Heart right ventricle (tissue), 16 donors: ENCODE measurements around the gene ARCN1. TPM values are rescaled to one million over a fixed set of nuclear protein-coding genes. Genes with fewer than 3 reads are reported as not detected.

Experiments used
- ATAC-seq, 8 donors: fragments of 200-7000 bp; cut with Tn5 transposase; one replicate each; pipeline ENCODE4 v1.9.1; 2020; ENCODE audit warnings: mild to moderate bottlenecking in 8 of 8, moderate library complexity in 8 of 8, moderate number of reproducible peaks in 1 of 8
- DNase-seq, 2 donors: peaks; one replicate each; pipeline ENCODE4 v3.0.0-alpha.2; 2020
- H3K27ac ChIP-seq, 10 donors: fragments of 200-600 bp; sonication (generic) in 2 of 10; one replicate each; pipeline versions ENCODE4 v1.5.0 to v1.8.0; 2020 to 2022; ENCODE audit warnings: mild to moderate bottlenecking in 3 of 10
- H3K27me3 ChIP-seq, 7 donors: fragments of 200-600 bp; one replicate each; pipeline ENCODE4 v1.8.0; 2021 to 2022; ENCODE audit warnings: mild to moderate bottlenecking in 2 of 7
- H3K36me3 ChIP-seq, 9 donors: fragments of 200-600 bp; sonication (generic) in 1 of 9; one replicate each; pipeline versions ENCODE4 v1.5.0 to v1.8.0; 2020 to 2022; ENCODE audit warnings: mild to moderate bottlenecking in 2 of 9
- H3K4me1 ChIP-seq, 9 donors: fragments of 200-600 bp; sonication (generic) in 1 of 9; one replicate each; pipeline versions ENCODE4 v1.5.0 to v1.8.0; 2020 to 2022; ENCODE audit warnings: mild to moderate bottlenecking in 4 of 9
- H3K4me3 ChIP-seq, 10 donors: fragments of 200-600 bp; sonication (generic) in 2 of 10; one replicate each; pipeline versions ENCODE4 v1.5.0 to v1.8.0; 2020 to 2022; ENCODE audit warnings: mild to moderate bottlenecking in 7 of 10, moderate library complexity in 2 of 10
- H3K9me3 ChIP-seq, 11 donors: fragments of 200-600 bp in 10 of 11; sonication (generic) in 2 of 11; one replicate each; pipeline versions ENCODE4 v1.5.0 to v1.8.0; 2013 to 2022; ENCODE audit warnings: mild to moderate bottlenecking in 2 of 11, control low read depth in 1 of 11, moderate library complexity in 1 of 11
- WGBS, 2 donors: extraction: QIAGEN DNeasy Blood & Tissue Kit; methylation state at CpG; one replicate each; pipeline ENCODE4 v1.1.7; 2013; ENCODE audit warnings: inconsistent platforms in 1 of 2; 5-methylcytosine and 5-hydroxymethylcytosine counted together
- intact Hi-C, 10 donors: fragments of 100-400 bp; cut with DNase I; formaldehyde crosslinking; loops; one replicate each; pipeline versions ENCODE4 v1.11.1 to v1.14.2; 2022
- polyA plus RNA-seq, 2 donors: library from polyadenylated mRNA; stranded (reverse); fragments of 200-250 nt; gene quantifications; one replicate each; pipeline ENCODE4 v1.2.3, GENCODE V29; 2013
- total RNA-seq, 10 donors: library from RNA; stranded (reverse); fragmentation: NEBNext Ultra II Directional in 3 of 10; extraction: Animal tissue kit (Norgen Biotek cat#: 25700) in 3 of 10; gene quantifications; one replicate each; pipeline versions ENCODE4 v1.2.1 to v1.2.4, GENCODE V29; 2021 to 2023
- TF ChIP-seq, protein P1 (sequence below), 9 donors: fragments of 200-600 bp; sonication (generic) in 2 of 9; IDR thresholded peaks; one replicate each; pipeline versions ENCODE4 v1.5.0 to v1.8.0; 2021 to 2022; ENCODE audit warnings: antibody characterized with exemption in 9 of 9, mild to moderate bottlenecking in 5 of 9, moderate library complexity in 1 of 9
- donor health status: Arrhythmogenic right ventricular cardiomyopathy.
- donor health status: ischemic (EF 13 %, LVEDD 7.1; RV severe dilation, severe dysfunction).
- donor health status: healthy with polysubstance abuse.
- donor health status: DM: no; HTN: yes; CAD: no.
- donor health status: DM: no; HTN: no; CAD: no.
- donor health status: ischemic (EF 25% LVEDD 6.9; RV normal size, moderate dysfunction).
- donor health status: ischemic (EF 25% LVEDD 5.7; RV mildly dilated, moderate dysfunction).
- donor health status: healthy.
- donor health status: DM: yes; HTN: yes; CAD: no.
- donor health status: Ischemic cardiomyopathy.
- donor health status: ischemic (EF 35%, LVEDD 5.7; RV mildly dilated, moderate dysfunction).
- donor health status: nonischemic (EF 11% LVEDD 7.7; RV severe dilation, severe dysfunction).
- donor health status: DM: yes; HTN: yes; CAD: no.
- donor health status: PGD.
- donor health status: ischemic (EF 29% LVEDD 5.4; RV normal size, mild dysfunction).
- donor health status: nonischemic (EF 23%, LVEDD 6.1; RV moderate dilation, normal function).

ARCN1 gene
- total and polyA plus RNA-seq, 12 donors: 48.8 to 122 (median 94.5) TPM

GRCh38 chr11:118533769-118534729 lies 38.2 kb upstream of the ARCN1 start:
- intact Hi-C loops: loop anchor here in 1 of 10 donors (5.0 kb wide), 1 partner anchor 33 kb away; the partner anchor contains the start of gene IFT46
- no peak overlapping the region for H3K4me3 ChIP-seq

DNA sequence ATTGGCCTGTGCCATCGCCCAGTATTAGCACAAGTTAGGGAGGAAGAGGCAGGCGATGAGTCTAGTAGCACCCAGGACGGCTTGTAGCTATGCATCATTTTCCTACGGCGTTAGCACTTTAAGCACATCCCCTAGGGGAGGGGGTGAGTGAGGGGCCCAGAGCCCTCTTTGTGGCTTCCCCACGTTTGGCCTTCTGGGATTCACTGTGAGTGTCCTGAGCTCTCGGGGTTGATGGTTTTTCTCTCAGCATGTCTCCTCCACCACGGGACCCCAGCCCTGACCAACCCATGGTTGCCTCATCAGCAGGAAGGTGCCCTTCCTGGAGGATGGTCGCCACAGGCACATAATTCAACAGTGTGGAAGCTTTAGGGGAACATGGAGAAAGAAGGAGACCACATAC lies 36.9 kb upstream of the ARCN1 start:
- ATAC-seq: no peak

More at GRCh38 chr11:118533769-118534729, 38.2 kb upstream of the ARCN1 start:
- TF ChIP-seq, protein P1, sequence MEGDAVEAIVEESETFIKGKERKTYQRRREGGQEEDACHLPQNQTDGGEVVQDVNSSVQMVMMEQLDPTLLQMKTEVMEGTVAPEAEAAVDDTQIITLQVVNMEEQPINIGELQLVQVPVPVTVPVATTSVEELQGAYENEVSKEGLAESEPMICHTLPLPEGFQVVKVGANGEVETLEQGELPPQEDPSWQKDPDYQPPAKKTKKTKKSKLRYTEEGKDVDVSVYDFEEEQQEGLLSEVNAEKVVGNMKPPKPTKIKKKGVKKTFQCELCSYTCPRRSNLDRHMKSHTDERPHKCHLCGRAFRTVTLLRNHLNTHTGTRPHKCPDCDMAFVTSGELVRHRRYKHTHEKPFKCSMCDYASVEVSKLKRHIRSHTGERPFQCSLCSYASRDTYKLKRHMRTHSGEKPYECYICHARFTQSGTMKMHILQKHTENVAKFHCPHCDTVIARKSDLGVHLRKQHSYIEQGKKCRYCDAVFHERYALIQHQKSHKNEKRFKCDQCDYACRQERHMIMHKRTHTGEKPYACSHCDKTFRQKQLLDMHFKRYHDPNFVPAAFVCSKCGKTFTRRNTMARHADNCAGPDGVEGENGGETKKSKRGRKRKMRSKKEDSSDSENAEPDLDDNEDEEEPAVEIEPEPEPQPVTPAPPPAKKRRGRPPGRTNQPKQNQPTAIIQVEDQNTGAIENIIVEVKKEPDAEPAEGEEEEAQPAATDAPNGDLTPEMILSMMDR (IDR thresholded peaks at IDR 0.05): no peak
- DNase-seq (no peak), ATAC-seq (no peak)
- Histone ChIP-seq H3K27me3 (peaks cover 0 to 14% (median 0%) of the 10 kb centered on the region in 7 donors), H3K9me3 (no peaks in the 10 kb centered on the region), H3K27ac (no peak overlapping the region), H3K36me3 (peaks cover 0 to 10% (median 0%) of the 10 kb centered on the region in 9 donors), H3K4me1 (peaks cover 4 to 23% (median 17%) of the 10 kb centered on the region in 9 donors)
- WGBS, 2 donors: 71 to 78% methylated on average over 27 of the region's 27 CpGs

GRCh38 chr11:118536726-118537125 lies 35.5 kb upstream of the ARCN1 start:
- TF ChIP-seq, protein P1 (IDR thresholded peaks at IDR 0.05): no peak
- peaks cover 0 to 25% (median 0%) of the 10 kb centered on the region in 9 donors for H3K36me3 ChIP-seq
- ATAC-seq: no peak
- H3K27ac ChIP-seq: no peak overlapping the region
- H3K27me3 ChIP-seq: no peaks in the 10 kb centered on the region
- intact Hi-C loops: no loop called here
- WGBS, 2 donors: 95 to 97% methylated on average over 5 of the region's 5 CpGs
- no peak for DNase-seq
- H3K4me3 ChIP-seq: no peak overlapping the region
- no peaks in the 10 kb centered on the region for H3K9me3 ChIP-seq
- peaks cover 0 to 4% (median under 1%) of the 10 kb centered on the region in 9 donors for H3K4me1 ChIP-seq

More for the DNA sequence above, 36.9 kb upstream of the ARCN1 start:
- H3K4me1 ChIP-seq: peaks cover 0 to 15% (median 8%) of the 10 kb centered on the region in 9 donors
- H3K27me3 ChIP-seq: peaks cover 0 to 10% (median 0%) of the 10 kb centered on the region in 7 donors
- intact Hi-C loops: no loop called here
- 85 to 86% methylated on average over 9 of the region's 9 CpGs for WGBS, 2 donors
- H3K36me3 ChIP-seq: peaks cover 0 to 10% (median 0%) of the 10 kb centered on the region in 9 donors
- H3K9me3 ChIP-seq: no peaks in the 10 kb centered on the region
- no peak overlapping the region for H3K27ac ChIP-seq
- DNase-seq: no peak
- TF ChIP-seq, protein P1 (IDR thresholded peaks at IDR 0.05): no peak
- H3K4me3 ChIP-seq: no peak overlapping the region

GRCh38 chr11:118537409-118537980 lies 34.7 kb upstream of the ARCN1 start:
- Histone ChIP-seq H3K36me3 (peaks cover 0 to 33% (median 0%) of the 10 kb centered on the region in 9 donors), H3K4me3 (no peak overlapping the region), H3K27me3 (no peaks in the 10 kb centered on the region), H3K9me3 (no peaks in the 10 kb centered on the region), H3K27ac (no peak overlapping the region), H3K4me1 (no peaks in the 10 kb centered on the region)
- TF ChIP-seq, protein P1 (IDR thresholded peaks at IDR 0.05): no peak
- ATAC-seq: no peak
- WGBS, 2 donors: 89 to 92% methylated on average over 6 of the region's 6 CpGs
- intact Hi-C loops: no loop called here
- no peak for DNase-seq
